H9 (cell line): Measurements from ENCODE around the gene TMEM205. TPM values are rescaled to one million over a fixed set of nuclear protein-coding genes. Genes with fewer than 3 reads are reported as not detected.

Source experiments
- DNase-seq: peaks from one replicate; pipeline ENCODE4 v3.0.0-alpha.2; 2017
- H2AFZ ChIP-seq: one replicate; pipeline ENCODE4 v1.6.1; 2013; ENCODE audit warnings: mild to moderate bottlenecking, low read length, control low read depth, moderate library complexity
- H2AK5ac ChIP-seq: 2 replicates; pipeline ENCODE4 v1.6.1; 2013; ENCODE audit warnings: low read length, control low read depth, mixed read lengths; ENCODE audit not compliant: insufficient read length
- H2BK120ac ChIP-seq: one replicate; pipeline ENCODE4 v1.6.1; 2013; ENCODE audit warnings: low read depth, mild to moderate bottlenecking, low read length, control low read depth, inconsistent platforms; ENCODE audit not compliant: poor library complexity, severe bottlenecking
- H2BK12ac ChIP-seq: 2 replicates; pipeline ENCODE4 v1.6.1; 2013; ENCODE audit warnings: low read length, control low read depth, mixed read lengths, low read depth; ENCODE audit not compliant: insufficient read length
- H2BK15ac ChIP-seq: 2 replicates; pipeline ENCODE4 v1.6.1; 2013; ENCODE audit warnings: low read depth, low read length, control low read depth
- H2BK20ac ChIP-seq: one replicate; pipeline ENCODE4 v1.6.1; 2013; ENCODE audit warnings: low read depth, mild to moderate bottlenecking, low read length, control low read depth, inconsistent platforms; ENCODE audit not compliant: poor library complexity, severe bottlenecking
- H2BK5ac ChIP-seq: 2 replicates; pipeline ENCODE4 v1.6.1; 2013; ENCODE audit warnings: low read length, control low read depth, mixed read lengths; ENCODE audit not compliant: insufficient read length
- H3K14ac ChIP-seq: 2 replicates; pipeline ENCODE4 v1.6.1; 2013; ENCODE audit warnings: low read length, control low read depth; ENCODE audit not compliant: insufficient read depth
- H3K18ac ChIP-seq: 2 replicates; pipeline ENCODE4 v1.6.1; 2013; ENCODE audit warnings: low read depth, mild to moderate bottlenecking, mixed read lengths, low read length, control low read depth; ENCODE audit not compliant: insufficient read length
- H3K23ac ChIP-seq: 2 replicates; pipeline ENCODE4 v1.6.1; 2013; ENCODE audit warnings: low read length, control low read depth, mixed read lengths, low read depth; ENCODE audit not compliant: insufficient read length
- H3K23me2 ChIP-seq: 2 replicates; pipeline ENCODE4 v1.6.1; 2013; ENCODE audit warnings: low read depth, mild to moderate bottlenecking, mixed read lengths, low read length, control low read depth; ENCODE audit not compliant: insufficient read length, poor library complexity, severe bottlenecking
- H3K27ac ChIP-seq: 2 replicates; pipeline ENCODE4 v1.5.1; 2013; ENCODE audit warnings: low read length, control low read depth, mixed read lengths, low read depth; ENCODE audit not compliant: insufficient read length
- H3K27me3 ChIP-seq: 2 replicates; pipeline ENCODE4 v1.6.1; 2013; ENCODE audit warnings: low read length, control low read depth, inconsistent platforms; ENCODE audit not compliant: insufficient read depth
- H3K4ac ChIP-seq: 2 replicates; pipeline ENCODE4 v1.6.1; 2013; ENCODE audit warnings: low read depth, mild to moderate bottlenecking, control low read depth, inconsistent platforms, low read length, moderate library complexity
- H3K4me1 ChIP-seq: 2 replicates; pipeline ENCODE4 v1.6.1; 2013; ENCODE audit warnings: low read length, control low read depth, inconsistent platforms; ENCODE audit not compliant: insufficient read depth
- H3K4me2 ChIP-seq: 2 replicates; pipeline ENCODE4 v1.6.1; 2013; ENCODE audit warnings: low read length, control low read depth, mixed read lengths; ENCODE audit not compliant: insufficient read length, insufficient read depth
- H3K56ac ChIP-seq: 2 replicates; pipeline ENCODE4 v1.6.1; 2013; ENCODE audit warnings: low read depth, mild to moderate bottlenecking, mixed read lengths, low read length, control low read depth; ENCODE audit not compliant: insufficient read length
- H3K79me1 ChIP-seq: 2 replicates; pipeline ENCODE4 v1.6.1; 2013; ENCODE audit warnings: low read depth, mild to moderate bottlenecking, moderate library complexity, low read length, control low read depth, inconsistent platforms; ENCODE audit not compliant: insufficient read depth, poor library complexity, severe bottlenecking
- H3K79me2 ChIP-seq: 2 replicates; pipeline ENCODE4 v1.6.1; 2013; ENCODE audit warnings: low read length, control low read depth, inconsistent platforms; ENCODE audit not compliant: insufficient read depth
- H3K9ac ChIP-seq: 2 replicates; pipeline ENCODE4 v1.6.1; 2013; ENCODE audit warnings: low read length, control low read depth, mixed read lengths; ENCODE audit not compliant: insufficient read length; ENCODE audit errors: extremely low read depth
- H3K9me3 ChIP-seq: one replicate; pipeline ENCODE4 v1.6.1; 2013; ENCODE audit warnings: low read depth, low read length, inconsistent platforms; ENCODE audit not compliant: control insufficient read depth
- H3T11ph ChIP-seq: one replicate; pipeline ENCODE4 v1.6.1; 2013; ENCODE audit warnings: mild to moderate bottlenecking, low read length, control low read depth, inconsistent platforms
- H4K20me1 ChIP-seq: one replicate; pipeline ENCODE4 v1.6.1; 2013; ENCODE audit not compliant: control insufficient read depth, insufficient read length, insufficient read depth
- H4K5ac ChIP-seq: 2 replicates; pipeline ENCODE4 v1.6.1; 2013; ENCODE audit warnings: low read depth, mild to moderate bottlenecking, mixed read lengths, low read length, control low read depth; ENCODE audit not compliant: insufficient read length
- H4K8ac ChIP-seq: replicated peaks from 2 replicates; pipeline ENCODE4 v1.6.1; 2013; ENCODE audit warnings: low read length, control low read depth, mixed read lengths, low read depth; ENCODE audit not compliant: insufficient read length
- H4K91ac ChIP-seq: 2 replicates; pipeline ENCODE4 v1.6.1; 2013; ENCODE audit warnings: low read depth, mild to moderate bottlenecking, moderate library complexity, mixed read lengths, low read length, control low read depth; ENCODE audit not compliant: insufficient read length
- H3K27ac Mint-ChIP-seq, 3 experiments: 2 replicates in 2 of 3; 3 replicates in 1 of 3; pipeline ENCODE4 v1.8.0; 2020 to 2021; ENCODE audit warnings: mixed read lengths in 3 of 3, mild to moderate bottlenecking in 1 of 3, moderate library complexity in 1 of 3
- H3K27me3 Mint-ChIP-seq: 2 replicates; pipeline ENCODE4 v1.8.0; 2021; ENCODE audit warnings: low read depth, mild to moderate bottlenecking, moderate library complexity, mixed read lengths
- H3K36me3 Mint-ChIP-seq, 3 experiments: 2 replicates in 2 of 3; 3 replicates in 1 of 3; pipeline ENCODE4 v1.8.0; 2020 to 2021; ENCODE audit warnings: low read depth in 3 of 3, mixed read lengths in 3 of 3; ENCODE audit not compliant: insufficient read depth in 1 of 3
- H3K4me1 Mint-ChIP-seq, 2 experiments: 2 replicates each; pipeline ENCODE4 v1.8.0; 2020; ENCODE audit warnings: mixed read lengths in 2 of 2
- H3K4me3 Mint-ChIP-seq, 2 experiments: 2 replicates in 1 of 2; 3 replicates in 1 of 2; pipeline ENCODE4 v1.8.0; 2020 to 2021; ENCODE audit warnings: mild to moderate bottlenecking in 2 of 2, mixed read lengths in 2 of 2, moderate library complexity in 1 of 2
- H3K9me3 Mint-ChIP-seq, 2 experiments: 2 replicates in 1 of 2; 3 replicates in 1 of 2; pipeline ENCODE4 v1.8.0; 2020; ENCODE audit warnings: mild to moderate bottlenecking in 2 of 2, mixed read lengths in 2 of 2, moderate library complexity in 1 of 2
- CTCF ChIP-seq: fragments of 200-600 bp; sonication (generic); conservative IDR thresholded peaks from 3 replicates; pipeline ENCODE4 v1.8.0; 2021; ENCODE audit warnings: antibody characterized with exemption, mild to moderate bottlenecking
- WGBS: extraction: QIAGEN DNeasy Blood & Tissue Kit; methylation state at CpG from one replicate; pipeline ENCODE4 v1.1.7; 2013; ENCODE audit warnings: missing lambda C conversion rate, low lambda C conversion rate, mixed read lengths; ENCODE audit not compliant: insufficient read length; ENCODE audit errors: extremely low coverage; 5-methylcytosine and 5-hydroxymethylcytosine counted together
- total RNA-seq: library from RNA; stranded (reverse); gene quantifications from 2 replicates; pipeline ENCODE4 v1.2.1, GENCODE V29; 2021

Gene TMEM205
- total RNA-seq, 1 experiment from 2014 or later: 69.7 TPM

- no peak overlapping the region for H2AK5ac ChIP-seq
- H4K5ac ChIP-seq: no peak overlapping the region
- no peak overlapping the region for H3K27ac Mint-ChIP-seq
- H3K14ac ChIP-seq: no peak overlapping the region
- H3K4me2 ChIP-seq: no peak overlapping the region
- H3K18ac ChIP-seq: no peak overlapping the region
- TF ChIP-seq CTCF: no peak
- WGBS: no CpG with 5 or more reads among the region's 7 CpGs
- no peak overlapping the region for H2BK120ac ChIP-seq
- no peak overlapping the region for H3K4ac ChIP-seq
- no peaks in the 10 kb centered on the region for H3K27me3 ChIP-seq
- no peaks in the 10 kb centered on the region for H3K79me1 ChIP-seq
- H2BK12ac ChIP-seq: no peak overlapping the region
- DNase-seq: no peak
- no peak overlapping the region for H2BK15ac ChIP-seq
- no peak overlapping the region for H2AFZ ChIP-seq
- no peaks in the 10 kb centered on the region for H3K79me2 ChIP-seq
- peaks cover 0 to 15% (median 13%) of the 10 kb centered on the region in 3 experiments; a peak in 4 of 7 replicates for H3K36me3 Mint-ChIP-seq
- H3K56ac ChIP-seq: no peak overlapping the region
- no peak overlapping the region for H3K9ac ChIP-seq
- H3K9me3 ChIP-seq: no peaks in the 10 kb centered on the region
- peaks cover 6 to 11% of the 10 kb centered on the region in 2 experiments for H3K4me1 Mint-ChIP-seq
- no peak overlapping the region for H3K27ac ChIP-seq
- peaks cover 2% of the 10 kb centered on the region; the same call in 1 of the 2 replicates for H3K27me3 Mint-ChIP-seq
- H2BK20ac ChIP-seq: no peak overlapping the region
- H3K4me3 Mint-ChIP-seq: no peak overlapping the region
- no peak overlapping the region for H3K23ac ChIP-seq
- no peak overlapping the region for H3T11ph ChIP-seq
- no peaks in the 10 kb centered on the region for H3K4me1 ChIP-seq
- no peaks in the 10 kb centered on the region for H3K9me3 Mint-ChIP-seq
- no peaks in the 10 kb centered on the region for H3K23me2 ChIP-seq
- no peak overlapping the region for H4K91ac ChIP-seq
- no peak overlapping the region for H4K8ac ChIP-seq
- H2BK5ac ChIP-seq: no peak overlapping the region
- H4K20me1 ChIP-seq: no peaks in the 10 kb centered on the region
These were observed 20.5 kb downstream of the TMEM205 start for GRCh38 chr19:11325544-11325943.
